SK-MEL-5 (cell line): ENCODE results near the gene MS4A1. TPM values are rescaled to one million over a fixed set of nuclear protein-coding genes. Genes with fewer than 3 reads are reported as not detected.
A peak's percentile ranks its signal among the peaks of the same experiment; 100 is the strongest.
"Not testable (repeated sequence)": the region's sequence is repeated elsewhere in the genome, so short reads cannot be mapped to it uniquely, and the experiment has no call there.

Experiments
- DNase-seq: peaks from one replicate; pipeline ENCODE4 v3.0.0-alpha.2; 2016; ENCODE audit warnings: low read depth, low spot score
- in situ Hi-C: cut with HindIII; loops from 2 replicates; pipeline ENCODE4 v1.10.0; 2016; ENCODE audit warnings: low sequenced_read_pairs, high pct_unique_total_duplicates, low pct_unique_long_range_greater_than_20kb
- polyA plus RNA-seq, 2 experiments: library from polyadenylated mRNA; depleted of rRNA; stranded (reverse); fragments of >200 nt; gene quantifications; 2 replicates each; pipeline ENCODE4 v1.2.3, GENCODE V29; 2015
- total RNA-seq: library from RNA; depleted of rRNA; stranded (reverse); fragments of >200 nt; shearing (Covaris generic); gene quantifications from 2 replicates; pipeline ENCODE4 v1.2.3, GENCODE V29; 2014; rRNA removed

Gene MS4A1
- not detected in 2 replicates for total RNA-seq
- polyA plus RNA-seq (2015; cell fraction: cytosol; rRNA removed): not detected in 2 replicates
- polyA plus RNA-seq (2015; cell fraction: nucleus; rRNA removed): not detected in 2 replicates

GRCh38 chr11:60455531-60456042 is at the start of gene MS4A1:
Gene MS4A1, plus strand, starts transcription at chr11:60455847. Its CDS starts 6,528 bp downstream, at chr11:60462375.
- DNase-seq: no peak

GRCh38 chr11:60420015-60420414 is 35.6 kb upstream of the MS4A1 start:
- no peak for DNase-seq
- in situ Hi-C loops: no loop called here

More at GRCh38 chr11:60455531-60456042, at the start of gene MS4A1:
- in situ Hi-C loops: no loop called here

- no peak for DNase-seq
- in situ Hi-C loops: no loop called here
Observed at GRCh38 chr11:60422609-60423008, 33.0 kb upstream of the MS4A1 start.

- in situ Hi-C loops: no loop called here
- DNase-seq: no peak
Observed at GRCh38 chr11:60428517-60428916, 27.1 kb upstream of the MS4A1 start.

GRCh38 chr11:60429272-60429671 is 26.4 kb upstream of the MS4A1 start, which contains the start of gene MS4A5:
Gene MS4A5, plus strand, starts transcription at chr11:60429572. Its CDS starts 103 bp downstream, at chr11:60429675.
- in situ Hi-C loops: no loop called here
- no peak for DNase-seq

- no peak for DNase-seq
- in situ Hi-C loops: no loop called here
Observed at GRCh38 chr11:60431251-60431650, 24.4 kb upstream of the MS4A1 start.

- in situ Hi-C loops: no loop called here
- DNase-seq: no peak
Observed at GRCh38 chr11:60433401-60433800, 22.2 kb upstream of the MS4A1 start.

- in situ Hi-C loops: no loop called here
- DNase-seq: no peak
Observed at GRCh38 chr11:60447070-60447469, 8.6 kb upstream of the MS4A1 start.

GRCh38 chr11:60447846-60448245 is 7.8 kb upstream of the MS4A1 start:
- in situ Hi-C loops: no loop called here
- no peak for DNase-seq

GRCh38 chr11:60451185-60451584 is 4.5 kb upstream of the MS4A1 start:
- DNase-seq, in situ Hi-C loops: not testable (repeated sequence)

GRCh38 chr11:60454212-60454611 is 1.4 kb upstream of the MS4A1 start:
- in situ Hi-C loops: no loop called here
- DNase-seq: no peak

GRCh38 chr11:60457576-60457975 is 1.9 kb downstream of the MS4A1 start:
- no peak for DNase-seq
- in situ Hi-C loops: no loop called here

GRCh38 chr11:60459345-60459744 is 3.7 kb downstream of the MS4A1 start:
- in situ Hi-C loops: no loop called here
- DNase-seq: no peak

GRCh38 chr11:60468829-60469228 is 13.2 kb downstream of the MS4A1 start:
- DNase-seq: no peak
- in situ Hi-C loops: no loop called here

- DNase-seq: peak; percentile 3
- in situ Hi-C loops: no loop called here
Observed at GRCh38 chr11:60469723-60470122, 14.1 kb downstream of the MS4A1 start.

GRCh38 chr11:60477035-60477445 is 21.4 kb downstream of the MS4A1 start:
- in situ Hi-C loops: no loop called here
- no peak for DNase-seq

GRCh38 chr11:60482361-60482760 is 26.7 kb downstream of the MS4A1 start:
- in situ Hi-C loops: no loop called here
- DNase-seq: no peak

- in situ Hi-C loops: no loop called here
- DNase-seq: peak; percentile 67
Observed at GRCh38 chr11:60485987-60486386, 30.3 kb downstream of the MS4A1 start.

- DNase-seq: no peak
- in situ Hi-C loops: no loop called here
Observed at GRCh38 chr11:60492488-60493009, 36.9 kb downstream of the MS4A1 start, which contains the start of gene MS4A12. Gene MS4A12, plus strand, starts transcription at chr11:60492778. Its CDS starts 4,541 bp downstream, at chr11:60497319.
